T-cell (primary cell): Measurements from ENCODE around the gene CREBBP. TPM values are rescaled to one million over a fixed set of nuclear protein-coding genes. Genes with fewer than 3 reads are reported as not detected.

Experiments used
- ATAC-seq, 4 experiments: fragments of 200-7000 bp in 3 of 4; fragments of 150-1000 bp in 1 of 4; cut with Tn5 transposase; replicated peaks in 1 of 4; 1 replicate in 3 of 4; 2 replicates in 1 of 4; pipeline ENCODE4 v1.10.0; 2021; ENCODE audit warnings: moderate library complexity in 3 of 4, mild to moderate bottlenecking in 2 of 4, moderate number of reproducible peaks in 1 of 4
- CTCF ChIA-PET, 2 donors: fragments of 300-600 bp; sonication (Branson Sonifier 250); formaldehyde crosslinking; loops; one replicate each; lab custom pipeline; 2022; ENCODE audit warnings: antibody characterized with exemption in 2 of 2; lab: Charles Lee
- POLR2A ChIA-PET, 2 donors: fragments of 300-600 bp; sonication (Branson Sonifier 250); formaldehyde crosslinking; loops; one replicate each; lab custom pipeline; 2022; ENCODE audit warnings: antibody characterized with exemption in 2 of 2; lab: Charles Lee
- DNase-seq, 35 experiments: peaks; one replicate each; pipeline versions ENCODE4 v3.0.0 to v3.0.0-alpha.2; 2013 to 2023
- H3K27ac ChIP-seq: one replicate; pipeline ENCODE4 v1.5.1; 2013; ENCODE audit warnings: low read length
- H3K27me3 ChIP-seq, 2 experiments: replicated peaks in 1 of 2; 1 replicate in 1 of 2; 2 replicates in 1 of 2; pipeline versions ENCODE4 v1.6.1 to v1.7.0; 2013; ENCODE audit warnings: low read length in 1 of 2, mixed read lengths in 1 of 2; ENCODE audit not compliant: control insufficient read depth in 2 of 2, insufficient read depth in 2 of 2; ENCODE audit errors: extremely low read depth in 1 of 2
- H3K36me3 ChIP-seq, 2 donors: 1 replicate in 1 of 2; 2 replicates in 1 of 2; pipeline versions ENCODE4 v1.6.1 to v1.7.0; 2013; ENCODE audit warnings: low read length in 1 of 2; ENCODE audit not compliant: control insufficient read depth in 2 of 2, insufficient read depth in 1 of 2; ENCODE audit errors: extremely low read depth in 1 of 2
- H3K4me1 ChIP-seq, 2 experiments: 1 replicate in 1 of 2; 2 replicates in 1 of 2; pipeline versions ENCODE4 v1.6.1 to v1.7.0; 2013; ENCODE audit warnings: low read length in 2 of 2, mixed read lengths in 1 of 2; ENCODE audit not compliant: insufficient read depth in 2 of 2, control insufficient read depth in 1 of 2; ENCODE audit errors: extremely low read depth in 1 of 2
- H3K4me3 ChIP-seq, 2 donors: 1 replicate in 1 of 2; 2 replicates in 1 of 2; pipeline versions ENCODE4 v1.5.1 to v1.7.0; 2013; ENCODE audit warnings: mild to moderate bottlenecking in 2 of 2, low read length in 1 of 2, moderate library complexity in 1 of 2; ENCODE audit not compliant: control insufficient read depth in 1 of 2; ENCODE audit errors: extremely low read depth in 1 of 2
- H3K9me3 ChIP-seq: 2 replicates; pipeline ENCODE4 v1.7.0; 2013
- H3K27ac Mint-ChIP-seq, 2 donors: one replicate each; pipeline ENCODE4 v1.8.0; 2020 to 2021; ENCODE audit warnings: mild to moderate bottlenecking in 2 of 2, mixed read lengths in 2 of 2
- H3K27me3 Mint-ChIP-seq, 2 donors: one replicate each; pipeline ENCODE4 v1.8.0; 2021 to 2022; ENCODE audit warnings: mixed read lengths in 2 of 2
- H3K36me3 Mint-ChIP-seq: one replicate; pipeline ENCODE4 v1.8.0; 2021; ENCODE audit warnings: mixed read lengths
- H3K4me1 Mint-ChIP-seq, 3 donors: one replicate each; pipeline ENCODE4 v1.8.0; 2020 to 2022; ENCODE audit warnings: mixed read lengths in 3 of 3, mild to moderate bottlenecking in 1 of 3
- H3K4me3 Mint-ChIP-seq, 3 donors: one replicate each; pipeline ENCODE4 v1.8.0; 2020 to 2022; ENCODE audit warnings: mild to moderate bottlenecking in 3 of 3, mixed read lengths in 3 of 3, moderate library complexity in 3 of 3
- H3K9me3 Mint-ChIP-seq, 3 donors: one replicate each; pipeline ENCODE4 v1.8.0; 2020 to 2022; ENCODE audit warnings: mixed read lengths in 3 of 3
- WGBS: methylation state at CpG from one replicate; pipeline ENCODE4 v1.1.5; 2013; ENCODE audit warnings: missing lambda C conversion rate; ENCODE audit not compliant: insufficient coverage; 5-methylcytosine and 5-hydroxymethylcytosine counted together
- total RNA-seq, 35 experiments: library from RNA in 6 of 35; stranded (reverse) in 6 of 35; fragments of 120-200 nt in 1 of 35; gene quantifications; one replicate each; pipeline versions ENCODE4 v1.2.1 to v1.2.4 and lab custom pipeline; 2013 to 2026

CREBBP gene
- total RNA-seq, 5 donors from 2014 or later (not counting 1 experiment from before 2014, with no cell fraction given) = 114 to 183 (median 127) TPM

GRCh38 chr16:3797904-3798811 is 82.4 kb downstream of the CREBBP start:
- H3K27ac Mint-ChIP-seq = peak overlapping the region; percentile 12 to 39
- Histone ChIP-seq H3K27ac (no peak overlapping the region), H3K36me3 (peaks cover 5 to 6% of the 10 kb centered on the region in 2 donors), H3K4me1 (peaks cover 27 to 35% of the 10 kb centered on the region in 2 experiments), H3K9me3 (no peaks in the 10 kb centered on the region), H3K27me3 (no peaks in the 10 kb centered on the region), H3K4me3 (no peak overlapping the region)
- H3K36me3 Mint-ChIP-seq = peaks cover 11% of the 10 kb centered on the region
- DNase-seq (peak in 1 of 35 experiments; percentile 18), ATAC-seq (peak in 1 of 4 experiments; percentile 62)
- WGBS = 80% methylated on average over 1 of the region's 10 CpGs
- H3K4me1 Mint-ChIP-seq = peaks cover 77 to 78% (median 78%) of the 10 kb centered on the region in 3 donors
- ChIA-PET POLR2A (interaction anchor here in 1 of 2 donors (0.6 kb wide), 1 partner anchor 93 kb away, joined by 3 read pairs; no protein-coding TSS in a partner anchor), CTCF (no interaction called here)
- no peaks in the 10 kb centered on the region for H3K27me3 Mint-ChIP-seq
- H3K9me3 Mint-ChIP-seq = no peaks in the 10 kb centered on the region
- H3K4me3 Mint-ChIP-seq = peak overlapping the region; percentile 49 to 62 (median 51)

- Mint-ChIP-seq H3K27ac (peak overlapping the region in 1 of 2 donors; percentile 39), H3K4me1 (peaks cover 78 to 80% (median 80%) of the 10 kb centered on the region in 3 donors), H3K4me3 (peak overlapping the region; percentile 49 to 62 (median 51)), H3K36me3 (peaks cover 13% of the 10 kb centered on the region), H3K27me3 (no peaks in the 10 kb centered on the region), H3K9me3 (no peaks in the 10 kb centered on the region)
- CTCF ChIA-PET = no interaction called here
- H3K27me3 ChIP-seq = no peaks in the 10 kb centered on the region
- no CpG with 5 or more reads among the region's 1 CpG for WGBS
- no peaks in the 10 kb centered on the region for H3K9me3 ChIP-seq
- ATAC-seq = peak in 3 of 4 experiments; percentile 51 to 74 (median 60)
- H3K4me1 ChIP-seq = peaks cover 33 to 40% of the 10 kb centered on the region in 2 experiments
- POLR2A ChIA-PET = no interaction called here
- no peak overlapping the region for H3K27ac ChIP-seq
- H3K36me3 ChIP-seq = peaks cover 3 to 13% of the 10 kb centered on the region in 2 donors
- DNase-seq = peak in 1 of 35 experiments; percentile 45
- H3K4me3 ChIP-seq = no peak overlapping the region
Measured at GRCh38 chr16:3797473-3797872, 83.0 kb downstream of the CREBBP start.

- Histone ChIP-seq H3K36me3 (peaks cover 14 to 39% of the 10 kb centered on the region in 2 donors), H3K4me3 (no peak overlapping the region), H3K27me3 (no peaks in the 10 kb centered on the region), H3K4me1 (peaks cover 49 to 52% of the 10 kb centered on the region in 2 experiments), H3K27ac (no peak overlapping the region), H3K9me3 (no peaks in the 10 kb centered on the region)
- no peak overlapping the region for H3K4me3 Mint-ChIP-seq
- no peaks in the 10 kb centered on the region for H3K9me3 Mint-ChIP-seq
- no peaks in the 10 kb centered on the region for H3K27me3 Mint-ChIP-seq
- peaks cover 36% of the 10 kb centered on the region for H3K36me3 Mint-ChIP-seq
- peaks cover 77 to 86% (median 78%) of the 10 kb centered on the region in 3 donors for H3K4me1 Mint-ChIP-seq
- 84% methylated on average over 14 of the region's 16 CpGs for whole genome bisulfite sequencing
- DNase-seq (peak in 1 of 35 experiments; percentile 21), ATAC-seq (peak in 2 of 4 experiments; percentile 55 to 57)
- ChIA-PET CTCF (no interaction called here), POLR2A (interaction anchor here in 1 of 2 donors (0.6 kb wide), 1 partner anchor 701 kb away, joined by 5 read pairs; no protein-coding TSS in a partner anchor)
- H3K27ac Mint-ChIP-seq = no peak overlapping the region
Measured at GRCh38 chr16:3793161-3793576, 87.3 kb downstream of the CREBBP start.

- Mint-ChIP-seq H3K27me3 (no peaks in the 10 kb centered on the region), H3K4me3 (no peak overlapping the region), H3K36me3 (peaks cover 36% of the 10 kb centered on the region), H3K4me1 (peaks cover 72 to 82% (median 76%) of the 10 kb centered on the region in 3 donors), H3K9me3 (no peaks in the 10 kb centered on the region), H3K27ac (no peak overlapping the region)
- no peak overlapping the region for H3K27ac ChIP-seq
- H3K27me3 ChIP-seq = no peaks in the 10 kb centered on the region
- H3K4me1 ChIP-seq = peaks cover 45 to 50% of the 10 kb centered on the region in 2 experiments
- no peak for ATAC-seq
- POLR2A ChIA-PET = no interaction called here
- DNase-seq = no peak
- H3K9me3 ChIP-seq = no peaks in the 10 kb centered on the region
- H3K36me3 ChIP-seq = peaks cover 19 to 41% of the 10 kb centered on the region in 2 donors
- 100% methylated on average over 2 of the region's 12 CpGs for WGBS
- CTCF ChIA-PET = no interaction called here
- H3K4me3 ChIP-seq = no peak overlapping the region
Measured at GRCh38 chr16:3792472-3793012, 88.0 kb downstream of the CREBBP start.

- peaks cover 39 to 47% of the 10 kb centered on the region in 2 experiments for H3K4me1 ChIP-seq
- ChIA-PET POLR2A (no interaction called here), CTCF (no interaction called here)
- ATAC-seq (no peak), DNase-seq (no peak)
- Mint-ChIP-seq H3K27ac (peak overlapping the region in 1 of 2 donors; percentile 34), H3K4me3 (peak overlapping the region in 1 of 3 donors; percentile 13), H3K27me3 (no peaks in the 10 kb centered on the region), H3K4me1 (peaks cover 67 to 78% (median 69%) of the 10 kb centered on the region in 3 donors), H3K36me3 (peaks cover 36% of the 10 kb centered on the region), H3K9me3 (no peaks in the 10 kb centered on the region)
- no peaks in the 10 kb centered on the region for H3K27me3 ChIP-seq
- no peak overlapping the region for H3K27ac ChIP-seq
- WGBS = 98% methylated on average over 8 of the region's 8 CpGs
- peaks cover 22 to 45% of the 10 kb centered on the region in 2 donors for H3K36me3 ChIP-seq
- H3K9me3 ChIP-seq = no peaks in the 10 kb centered on the region
- H3K4me3 ChIP-seq = no peak overlapping the region
Measured at GRCh38 chr16:3791701-3792100, 88.8 kb downstream of the CREBBP start.
